Mesenteric fat pad (tissue), 1 donor: Measurements from ENCODE around the gene TCL1A. TPM values are rescaled to one million over a fixed set of nuclear protein-coding genes. Genes with fewer than 3 reads are reported as not detected.
"Not testable (repeated sequence)": the region's sequence is repeated elsewhere in the genome, so short reads cannot be mapped to it uniquely, and the experiment has no call there.

Source experiments
- DNase-seq: peaks from one replicate; pipeline ENCODE4 v3.0.0-alpha.2; 2020; ENCODE audit warnings: low spot score
- total RNA-seq: library from RNA; stranded (reverse); fragmentation: NEBNext Ultra II Directional; extraction: Animal tissue kit (Norgen Biotek cat#: 25700); gene quantifications from one replicate; pipeline ENCODE4 v1.2.1, GENCODE V29; 2021
- donor health status: DM: yes; HTN: yes; CAD: no.

Gene TCL1A
- total RNA-seq, 1 donor from 2014 or later = not detected

DNA sequence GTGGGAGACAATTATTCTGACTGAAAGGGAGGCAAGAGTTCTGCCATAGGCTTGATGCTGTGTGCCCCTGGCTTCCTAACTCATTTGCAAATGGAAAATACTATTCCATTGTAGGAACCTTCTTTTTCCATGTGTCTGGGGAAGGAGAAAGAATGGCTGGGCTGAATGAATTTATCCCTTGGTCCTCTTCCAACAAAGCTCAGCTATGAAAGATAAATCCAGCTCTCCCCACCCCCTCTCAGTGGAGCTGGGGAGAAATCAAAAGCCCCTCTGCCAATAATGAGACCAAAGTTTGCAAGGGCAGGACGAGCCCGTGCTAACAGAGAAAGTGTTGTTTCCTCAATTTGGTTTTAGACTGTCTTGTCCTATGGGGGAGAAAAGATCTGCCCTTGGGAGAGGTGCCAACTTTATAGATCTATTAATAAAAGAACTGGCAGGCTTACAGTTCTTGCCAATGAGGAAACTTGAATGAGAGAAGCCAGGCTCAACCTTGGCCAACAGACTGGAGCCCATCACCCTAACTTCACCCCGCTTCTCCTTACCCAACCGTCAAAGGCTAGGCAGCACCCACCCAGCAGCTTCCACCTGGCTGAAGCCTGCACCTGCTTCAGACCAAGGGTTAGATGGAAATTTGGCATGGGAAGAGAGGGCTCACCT is 36.6 kb downstream of the TCL1A start:
- DNase-seq = no peak

DNA sequence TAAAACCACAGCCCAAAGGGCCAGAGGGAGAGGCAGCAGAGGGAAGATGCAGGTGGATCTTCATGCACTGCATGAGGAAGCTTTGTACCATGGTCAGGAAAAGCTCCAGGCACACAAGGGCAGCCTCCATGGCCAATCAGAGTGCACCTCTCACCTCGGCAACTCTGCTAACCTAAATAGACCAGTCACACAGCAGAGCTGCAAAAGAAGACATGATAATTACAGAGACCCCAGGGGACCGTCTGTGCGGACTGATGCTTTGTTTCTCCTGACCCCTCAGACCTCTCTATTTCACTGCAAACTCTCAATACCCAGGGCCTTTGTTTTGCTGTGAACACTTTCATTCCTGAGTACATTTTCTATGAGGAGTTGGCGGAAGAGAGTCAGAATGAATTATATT is 38.4 kb downstream of the TCL1A start:
- no peak for DNase-seq

DNA sequence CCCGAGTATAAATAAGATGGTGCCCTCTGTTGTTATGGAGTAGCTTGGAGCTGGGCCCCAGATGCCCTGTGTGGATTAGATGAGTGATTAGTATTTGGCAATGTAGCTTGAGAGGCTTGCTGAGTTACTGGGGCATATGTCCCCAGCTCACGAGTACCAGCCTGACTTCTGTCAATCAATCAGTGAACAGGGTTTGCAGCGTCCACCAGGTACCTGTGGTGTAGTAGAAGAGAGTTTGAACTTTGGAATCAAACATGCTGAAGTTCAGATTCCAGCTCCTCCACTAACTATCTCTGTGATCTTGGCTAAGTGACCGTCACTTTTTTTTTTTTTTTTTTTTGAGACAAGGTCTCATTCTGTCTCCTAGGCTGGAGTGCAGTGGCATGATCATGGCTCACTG is 39.3 kb downstream of the TCL1A start:
- DNase-seq = no peak

DNA sequence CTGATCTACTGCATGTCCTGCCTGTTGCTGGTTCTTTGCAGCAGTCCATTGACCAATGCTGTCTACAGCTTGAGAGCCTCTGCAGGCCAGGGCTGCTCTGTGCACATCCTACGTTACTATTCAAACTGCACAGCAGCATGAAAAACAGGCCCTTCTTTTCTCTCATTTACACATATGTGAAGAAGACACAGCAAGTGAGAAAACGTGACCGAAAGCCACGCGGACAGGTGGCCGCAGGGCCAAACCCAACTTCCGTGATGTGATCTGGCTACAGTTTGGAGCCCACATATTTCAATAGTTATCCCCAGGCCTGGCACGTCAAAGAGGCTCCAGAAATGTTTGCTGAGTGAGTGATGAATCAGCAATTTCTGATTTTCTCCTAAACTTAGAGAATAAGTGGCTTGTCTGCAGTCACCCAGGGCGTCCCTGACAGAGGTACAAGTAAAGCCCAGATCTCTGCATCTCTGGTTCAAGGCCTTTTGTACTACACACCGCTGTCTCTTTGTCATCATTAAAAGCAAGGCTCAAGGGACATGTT is 45.6 kb downstream of the TCL1A start:
- no peak for DNase-seq

DNA sequence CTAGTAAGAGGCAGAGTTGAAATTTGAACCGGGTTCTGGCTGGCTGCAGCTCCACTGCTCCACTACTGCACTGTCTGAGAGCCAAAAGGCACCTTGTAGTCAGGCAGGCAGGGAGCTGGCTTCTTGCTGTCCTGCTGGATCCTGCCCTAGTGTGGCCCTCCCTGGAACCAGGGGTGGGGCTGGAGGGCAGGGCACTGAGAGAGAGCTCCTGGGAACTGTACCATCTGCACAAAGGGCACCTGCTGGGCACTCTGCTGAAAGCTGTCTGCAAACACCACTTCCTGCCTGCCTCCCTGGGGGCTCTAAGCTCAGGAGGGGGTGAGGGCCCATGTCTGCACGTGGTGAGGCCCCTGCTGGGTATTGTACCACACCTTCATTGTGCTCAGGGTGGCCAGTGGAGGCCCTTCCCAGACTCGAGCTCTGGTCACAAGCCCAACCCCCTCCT is 46.7 kb downstream of the TCL1A start:
- peak; percentile 71 for DNase-seq

DNA sequence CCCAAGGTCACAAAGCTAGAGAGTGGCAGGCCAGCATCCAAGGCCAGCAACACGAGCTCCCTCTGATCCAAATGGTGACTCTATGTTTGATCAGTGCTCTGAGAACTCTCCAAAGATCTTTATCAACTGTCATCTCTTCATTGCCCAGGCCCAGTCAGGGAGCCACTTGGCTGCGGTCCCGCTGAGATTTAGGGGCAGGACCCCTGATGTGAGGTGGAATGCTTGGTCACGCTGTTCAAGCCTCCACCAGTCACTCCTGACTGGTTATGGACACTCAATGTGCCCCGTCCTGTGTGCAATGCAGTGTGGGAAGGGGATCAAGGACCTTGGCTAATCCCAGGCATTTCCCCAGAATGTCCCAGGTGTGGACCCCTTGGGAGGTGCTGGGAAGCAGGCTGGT is 47.5 kb downstream of the TCL1A start:
- DNase-seq = no peak

DNA sequence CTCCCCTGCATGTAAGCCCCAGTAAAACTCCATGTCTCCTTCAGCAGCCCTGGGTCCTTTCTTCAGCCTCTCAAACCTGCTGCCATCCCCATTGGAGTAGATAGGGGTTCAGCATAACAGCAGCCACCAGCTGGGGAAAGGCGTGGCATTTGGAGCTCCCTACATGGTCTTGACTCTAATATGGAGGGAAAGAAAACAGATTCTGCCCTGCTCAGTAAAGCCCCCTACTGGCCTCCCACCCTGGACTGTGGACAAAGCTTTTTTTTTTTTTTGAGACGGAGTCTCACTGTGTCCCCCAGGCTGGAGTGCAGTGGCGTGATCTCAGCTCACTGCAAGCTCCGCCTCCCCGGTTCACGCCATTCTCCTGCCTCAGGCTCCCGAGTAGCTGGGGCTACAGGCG is 48.4 kb downstream of the TCL1A start:
- DNase-seq = not testable (repeated sequence)

DNA sequence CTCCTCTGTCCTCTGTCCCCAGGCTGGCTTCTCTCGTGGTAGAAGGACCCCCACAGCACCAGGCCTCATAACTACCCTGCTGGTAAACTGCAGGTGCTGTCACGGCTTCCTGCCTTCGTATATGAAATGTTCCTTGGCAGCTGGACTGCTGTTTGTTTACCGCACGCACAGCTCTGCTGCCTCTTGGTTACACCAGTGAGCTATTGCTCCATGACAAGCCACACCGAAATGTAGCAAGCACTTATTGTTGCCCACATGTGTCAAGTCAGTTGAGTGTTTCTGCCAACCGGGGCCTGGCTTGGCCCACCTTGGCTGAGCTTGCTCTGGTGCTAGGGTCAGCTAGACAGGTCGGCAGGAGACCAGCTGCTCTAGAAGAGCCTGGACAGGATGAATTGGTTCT is 49.4 kb downstream of the TCL1A start:
- peak; percentile 73 for DNase-seq

DNA sequence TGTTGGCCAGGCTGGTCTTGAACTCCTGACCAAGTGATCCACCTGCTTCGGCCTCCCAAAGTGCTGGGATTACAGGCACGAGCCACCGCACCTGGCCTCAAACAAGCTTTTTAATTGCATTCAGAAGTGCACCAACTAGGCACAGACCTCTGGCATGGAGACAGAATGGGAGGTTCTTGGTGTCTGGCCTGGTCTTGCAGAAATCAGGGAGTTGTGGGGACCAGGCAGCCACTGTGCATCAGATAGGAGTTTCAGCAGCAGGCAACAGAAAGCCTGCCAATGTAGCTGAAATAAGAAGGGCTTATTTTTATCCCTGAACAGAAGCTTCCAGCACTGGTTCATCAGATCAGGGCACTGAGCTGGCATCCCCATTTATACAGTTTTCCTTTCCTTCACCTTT is 49.9 kb downstream of the TCL1A start:
- DNase-seq = no peak

DNA sequence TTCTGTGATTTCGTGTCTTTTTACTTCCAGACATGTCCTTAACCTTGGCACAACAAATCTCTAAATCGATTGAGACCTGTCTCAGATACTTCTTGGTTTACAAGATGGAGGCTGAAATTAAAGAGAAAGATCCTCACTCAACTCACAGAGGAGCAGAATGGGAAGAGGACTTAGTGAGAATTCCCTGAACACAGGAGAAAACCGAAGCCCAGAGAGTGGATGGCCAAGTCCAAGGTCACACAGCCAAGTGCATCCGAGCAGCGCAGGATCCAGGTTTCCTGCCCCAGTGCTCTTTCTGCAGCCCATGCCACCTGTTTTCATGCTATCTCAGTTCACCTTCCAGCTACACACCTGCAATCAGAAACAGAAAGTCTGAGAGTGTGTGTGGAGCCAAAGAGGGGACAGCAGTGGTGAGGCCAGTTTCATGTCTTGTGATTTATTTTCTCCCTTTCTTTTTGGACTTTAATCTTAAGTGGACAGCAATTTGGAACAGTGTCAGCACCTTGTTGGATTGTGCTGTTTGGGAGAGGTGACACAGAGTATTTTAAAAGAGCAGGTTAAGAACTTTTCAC is 50.6 kb downstream of the TCL1A start:
- no peak for DNase-seq

DNA sequence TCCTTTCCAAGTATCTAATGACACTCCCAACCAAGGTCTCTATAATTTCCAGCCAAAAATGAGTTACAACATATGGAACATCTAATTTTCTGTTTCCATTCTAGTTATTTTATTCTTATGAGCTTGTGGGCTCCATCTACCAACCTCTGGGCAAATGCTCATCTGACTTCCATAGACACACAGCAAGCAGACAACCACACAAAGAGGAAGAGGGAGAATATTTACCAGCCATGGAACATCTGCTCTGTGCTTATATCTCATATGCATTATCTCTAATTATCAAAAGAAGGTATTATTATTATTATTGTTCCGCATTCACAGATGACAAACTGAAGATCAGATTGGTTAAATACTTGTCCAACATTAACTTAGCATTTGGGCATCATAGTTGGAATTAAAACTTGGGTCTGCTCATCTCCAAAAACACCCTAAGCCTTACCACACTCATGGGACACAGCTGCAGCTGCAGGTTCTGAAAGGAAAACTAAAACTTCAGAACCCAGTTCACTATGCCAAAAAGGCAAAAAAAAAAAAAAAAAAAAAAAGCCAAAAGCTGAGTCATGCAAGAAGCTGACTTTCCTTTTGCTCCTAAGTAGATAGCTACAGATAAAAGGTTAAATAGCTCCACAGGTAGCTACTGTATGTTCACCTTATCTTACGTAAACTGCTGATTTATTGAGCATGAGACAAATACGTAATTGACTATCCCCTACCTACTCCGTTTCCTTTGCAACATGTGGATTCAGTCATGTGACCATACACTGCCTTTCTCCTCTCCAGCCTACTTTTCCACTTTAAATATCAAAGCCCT is 51.3 kb downstream of the TCL1A start:
- DNase-seq = no peak

DNA sequence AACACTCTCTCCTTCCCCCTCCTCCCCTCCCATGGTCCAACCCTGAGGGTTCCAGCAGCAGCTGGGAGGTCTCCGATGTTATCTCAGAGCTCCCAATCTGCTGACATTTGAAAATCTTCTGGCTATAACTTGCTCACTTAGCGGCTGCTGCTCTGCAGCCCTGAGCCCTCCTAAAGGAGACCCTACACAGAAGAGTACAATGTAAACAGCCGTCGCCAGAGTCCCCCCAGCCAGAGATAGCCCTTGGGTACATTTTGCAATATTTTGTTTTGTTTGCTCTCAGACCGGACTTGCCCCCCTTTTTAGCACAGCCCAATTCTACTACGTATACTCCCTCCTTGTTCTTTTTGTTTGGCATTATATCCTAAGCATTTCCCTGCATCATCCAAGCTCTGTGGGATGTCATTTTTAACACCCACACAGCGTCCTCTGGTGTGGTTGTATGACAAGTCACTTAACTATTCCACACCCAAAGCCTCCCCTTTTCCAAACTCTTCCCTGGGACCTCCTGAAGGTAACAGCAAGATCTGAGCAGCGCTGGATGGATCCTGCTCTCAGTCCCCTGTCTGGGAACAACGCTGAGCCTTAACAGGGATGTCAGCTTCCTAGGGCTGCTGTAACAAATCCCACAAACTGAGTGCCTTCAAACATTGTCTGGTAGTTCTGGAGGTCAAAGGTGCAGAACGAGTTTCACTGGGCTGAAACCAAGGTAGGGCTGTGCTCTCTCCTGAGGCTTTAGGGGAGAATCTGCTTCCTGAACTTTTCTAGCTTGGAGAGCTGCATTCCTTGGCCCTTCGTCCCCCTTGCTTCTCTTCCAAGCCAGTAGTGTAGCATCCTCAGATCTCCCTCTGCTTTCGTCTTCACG is 53.0 kb downstream of the TCL1A start:
- DNase-seq = no peak

DNA sequence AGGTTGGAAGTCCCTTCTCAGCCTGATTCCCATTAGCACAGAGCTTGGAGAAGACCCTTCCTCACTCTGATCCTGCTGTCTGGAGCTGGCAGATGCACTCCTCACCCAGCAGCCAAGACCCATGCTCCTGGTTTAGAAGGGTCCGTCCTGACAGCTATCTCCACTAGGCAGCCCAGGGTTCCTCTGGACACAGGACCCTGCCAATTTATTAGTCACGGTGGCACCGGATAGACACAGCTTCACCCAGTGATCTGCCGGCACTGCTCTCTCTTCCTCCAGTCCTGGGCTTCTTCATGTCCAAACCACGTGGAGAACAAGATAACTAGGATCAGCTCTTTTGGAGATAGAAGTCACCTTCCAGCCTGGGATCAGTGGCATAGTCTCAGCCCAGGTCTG is 53.9 kb downstream of the TCL1A start:
- no peak for DNase-seq

Other genes with a start within 250 kb of the TCL1A start
- 179 TPM for gene SYNE3, start 197.5 kb downstream of the TCL1A start, total RNA-seq
- gene GLRX5, start 179.1 kb downstream of the TCL1A start, total RNA-seq = 34.2 TPM
- gene TCL1B, start 27.7 kb downstream of the TCL1A start, total RNA-seq = not detected
- not detected for gene TUNAR, start 162.7 kb upstream of the TCL1A start, total RNA-seq